Thyroid gland (tissue), 4 donors: Measurements from ENCODE around the gene SIAH3.

Experiments used
- CTCF ChIP-seq, 6 experiments: fragments of 200-600 bp in 3 of 6; fragments of 450-650 bp in 3 of 6; sonication (generic) in 3 of 6; IDR thresholded peaks; one replicate each; pipeline ENCODE4 v1.5.1; 2016 to 2019; ENCODE audit warnings: antibody characterized with exemption in 6 of 6, mild to moderate bottlenecking in 2 of 6, inconsistent platforms in 1 of 6, moderate library complexity in 1 of 6
- POLR2A ChIP-seq, 2 donors: fragments of 450-650 bp; IDR thresholded peaks; one replicate each; pipeline ENCODE4 v1.6.1; 2017; ENCODE audit warnings: antibody characterized with exemption in 2 of 2, mild to moderate bottlenecking in 2 of 2, moderate library complexity in 1 of 2

DNA sequence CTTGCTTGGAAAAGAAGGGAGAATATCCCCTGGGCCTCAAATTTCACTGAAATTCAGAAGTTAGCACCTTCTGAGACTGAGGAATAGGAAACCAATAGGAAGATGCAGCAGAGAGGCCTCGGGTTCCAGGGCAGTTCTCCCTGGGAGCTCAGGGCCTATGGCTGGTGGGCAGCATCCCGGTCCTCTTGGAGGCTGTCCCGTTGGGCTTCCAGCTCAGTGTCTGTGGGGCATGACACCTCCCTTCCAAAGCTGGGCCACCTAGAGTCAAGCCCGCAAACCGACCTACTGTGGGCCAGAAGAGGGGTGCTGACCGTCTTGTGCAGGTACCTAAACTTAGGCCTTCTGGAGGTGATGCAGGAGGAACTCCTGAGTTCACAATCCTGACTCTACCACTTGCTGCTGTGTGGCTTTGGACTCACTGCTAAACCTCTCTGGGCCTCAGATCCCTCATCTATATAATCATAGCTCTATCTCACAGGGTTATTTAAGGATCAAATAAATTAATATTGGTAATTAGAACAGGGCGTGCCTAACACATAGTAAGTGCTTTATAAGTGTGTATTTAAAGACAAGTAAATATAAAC, 17.1 kb downstream of the SIAH3 start:
- TF ChIP-seq CTCF (IDR thresholded peaks at IDR 0.05) (no peak), POLR2A (IDR thresholded peaks at IDR 0.05) (no peak)
